ENCODE data around the gene HBD.

Gene HBD

DNA sequence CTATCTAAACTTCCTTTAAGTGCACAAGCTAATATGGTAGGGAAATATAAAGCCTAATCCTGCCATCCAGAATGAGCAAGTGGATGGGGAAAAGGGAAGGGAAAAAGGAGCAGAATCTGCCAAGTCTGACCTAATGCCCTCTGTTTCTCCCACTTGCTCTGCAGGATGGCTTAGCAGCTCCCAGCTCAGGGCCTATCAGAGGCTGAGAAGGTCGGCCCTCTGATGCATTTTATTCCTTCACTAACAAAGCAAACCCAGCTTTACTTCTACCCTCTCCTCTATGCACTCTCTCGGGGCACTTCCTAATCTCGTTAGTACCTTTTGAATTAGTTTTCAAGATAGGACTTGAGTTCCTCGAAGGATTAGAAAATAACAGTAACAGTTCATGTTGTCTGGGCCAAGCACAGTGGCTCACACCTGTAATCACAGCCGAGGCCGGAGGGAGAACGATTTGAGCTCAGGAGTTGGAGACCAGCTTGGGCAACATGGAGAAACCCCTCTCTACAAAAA lies 23.9 kb downstream of the HBD start:
- TF ChIP-seq EP300 (IDR thresholded peaks at IDR 0.05; ENCODE audit: borderline replicate concordance) (no peak), CREB1 (IDR thresholded peaks at IDR 0.05; ENCODE audit: low read depth) (no peak), EGR1 (IDR thresholded peaks at IDR 0.05) (no peak), FOXM1 (IDR thresholded peaks at IDR 0.05; ENCODE audit: borderline replicate concordance, low read depth) (no peak), YY1 (IDR thresholded peaks at IDR 0.05; ENCODE audit: low read depth) (no peak)

DNA sequence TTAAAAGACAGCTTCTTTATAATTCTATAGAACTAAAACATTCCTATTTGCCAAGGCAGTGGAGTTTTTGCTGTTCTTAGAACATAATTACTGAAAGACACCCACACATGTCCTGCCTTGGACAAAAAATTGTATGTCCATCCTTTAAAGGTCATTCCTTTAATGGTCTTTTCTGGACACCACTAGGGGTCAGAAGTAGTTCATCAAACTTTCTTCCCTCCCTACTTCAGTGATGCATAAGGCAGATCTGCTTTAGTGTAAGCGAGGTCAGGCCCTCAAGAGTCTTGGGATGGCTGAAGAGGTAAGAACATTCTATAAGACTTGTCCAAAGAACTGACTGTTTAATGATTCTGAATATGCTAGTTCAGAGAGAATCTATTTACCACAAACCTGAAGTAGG lies 29.5 kb downstream of the HBD start:
- TF ChIP-seq YY1 (IDR thresholded peaks at IDR 0.05; ENCODE audit: low read depth): no peak
- no peak for TF ChIP-seq CEBPB (IDR thresholded peaks at IDR 0.05)
- TF ChIP-seq RAD21 (IDR thresholded peaks at IDR 0.05; ENCODE audit: low read depth): peak; percentile 70

DNA sequence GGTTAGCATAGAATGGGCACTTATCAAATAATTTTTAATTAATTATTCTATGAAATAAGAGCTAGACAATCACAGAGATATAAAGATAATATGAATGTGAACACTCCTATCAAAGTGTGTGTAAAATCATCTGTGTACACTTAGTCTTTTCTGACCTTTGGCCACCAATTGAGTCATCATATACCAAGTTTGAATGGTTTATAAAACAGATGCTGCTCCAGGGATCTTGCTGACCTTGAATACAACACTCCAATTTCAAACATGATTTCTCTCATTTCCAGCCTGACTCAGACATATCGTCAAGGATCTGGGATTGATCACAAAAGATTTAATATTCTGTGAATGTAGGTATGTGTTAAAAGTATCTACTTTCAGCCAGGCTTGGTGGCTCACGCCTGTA lies 30.9 kb downstream of the HBD start:
- TF ChIP-seq YY1 (IDR thresholded peaks at IDR 0.05; ENCODE audit: low read depth): no peak
- TF ChIP-seq, protein P1, sequence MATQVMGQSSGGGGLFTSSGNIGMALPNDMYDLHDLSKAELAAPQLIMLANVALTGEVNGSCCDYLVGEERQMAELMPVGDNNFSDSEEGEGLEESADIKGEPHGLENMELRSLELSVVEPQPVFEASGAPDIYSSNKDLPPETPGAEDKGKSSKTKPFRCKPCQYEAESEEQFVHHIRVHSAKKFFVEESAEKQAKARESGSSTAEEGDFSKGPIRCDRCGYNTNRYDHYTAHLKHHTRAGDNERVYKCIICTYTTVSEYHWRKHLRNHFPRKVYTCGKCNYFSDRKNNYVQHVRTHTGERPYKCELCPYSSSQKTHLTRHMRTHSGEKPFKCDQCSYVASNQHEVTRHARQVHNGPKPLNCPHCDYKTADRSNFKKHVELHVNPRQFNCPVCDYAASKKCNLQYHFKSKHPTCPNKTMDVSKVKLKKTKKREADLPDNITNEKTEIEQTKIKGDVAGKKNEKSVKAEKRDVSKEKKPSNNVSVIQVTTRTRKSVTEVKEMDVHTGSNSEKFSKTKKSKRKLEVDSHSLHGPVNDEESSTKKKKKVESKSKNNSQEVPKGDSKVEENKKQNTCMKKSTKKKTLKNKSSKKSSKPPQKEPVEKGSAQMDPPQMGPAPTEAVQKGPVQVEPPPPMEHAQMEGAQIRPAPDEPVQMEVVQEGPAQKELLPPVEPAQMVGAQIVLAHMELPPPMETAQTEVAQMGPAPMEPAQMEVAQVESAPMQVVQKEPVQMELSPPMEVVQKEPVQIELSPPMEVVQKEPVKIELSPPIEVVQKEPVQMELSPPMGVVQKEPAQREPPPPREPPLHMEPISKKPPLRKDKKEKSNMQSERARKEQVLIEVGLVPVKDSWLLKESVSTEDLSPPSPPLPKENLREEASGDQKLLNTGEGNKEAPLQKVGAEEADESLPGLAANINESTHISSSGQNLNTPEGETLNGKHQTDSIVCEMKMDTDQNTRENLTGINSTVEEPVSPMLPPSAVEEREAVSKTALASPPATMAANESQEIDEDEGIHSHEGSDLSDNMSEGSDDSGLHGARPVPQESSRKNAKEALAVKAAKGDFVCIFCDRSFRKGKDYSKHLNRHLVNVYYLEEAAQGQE (IDR thresholded peaks at IDR 0.05; ENCODE audit: low read depth): no peak
- TF ChIP-seq, protein P2, sequence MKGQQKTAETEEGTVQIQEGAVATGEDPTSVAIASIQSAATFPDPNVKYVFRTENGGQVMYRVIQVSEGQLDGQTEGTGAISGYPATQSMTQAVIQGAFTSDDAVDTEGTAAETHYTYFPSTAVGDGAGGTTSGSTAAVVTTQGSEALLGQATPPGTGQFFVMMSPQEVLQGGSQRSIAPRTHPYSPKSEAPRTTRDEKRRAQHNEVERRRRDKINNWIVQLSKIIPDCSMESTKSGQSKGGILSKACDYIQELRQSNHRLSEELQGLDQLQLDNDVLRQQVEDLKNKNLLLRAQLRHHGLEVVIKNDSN (IDR thresholded peaks at IDR 0.05): no peak
- no peak for TF ChIP-seq EP300 (IDR thresholded peaks at IDR 0.05; ENCODE audit: borderline replicate concordance)
- no peak for TF ChIP-seq CREB1 (IDR thresholded peaks at IDR 0.05; ENCODE audit: low read depth)
- TF ChIP-seq EGR1 (IDR thresholded peaks at IDR 0.05): no peak

DNA sequence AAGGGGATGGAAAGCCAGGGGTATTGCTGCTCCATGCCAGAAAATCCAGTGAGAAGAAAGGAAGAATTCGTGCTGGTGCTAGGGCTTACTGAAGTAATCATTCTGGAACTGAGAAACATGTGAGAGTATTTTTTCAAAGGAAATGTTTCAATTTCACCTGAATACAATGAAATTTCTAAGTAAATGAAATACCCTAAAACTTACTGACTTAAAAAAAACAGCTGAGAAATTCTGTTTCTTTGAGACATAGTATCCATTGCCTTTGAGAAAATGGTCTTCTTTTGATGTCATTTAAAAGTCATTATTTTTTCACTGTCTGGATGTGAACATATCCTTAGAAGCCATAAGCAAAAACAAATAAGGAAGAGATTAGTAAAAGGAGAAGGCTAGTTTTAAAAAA lies 33.7 kb downstream of the HBD start, which contains the start of gene OR51V1:
OR51V1 (minus strand) TSS at position 101 of the 400 bp plus-strand sequence; CDS start at position 101, 0 bp downstream.
- TF ChIP-seq, protein P2 (IDR thresholded peaks at IDR 0.05): no peak
- TF ChIP-seq, protein P3, sequence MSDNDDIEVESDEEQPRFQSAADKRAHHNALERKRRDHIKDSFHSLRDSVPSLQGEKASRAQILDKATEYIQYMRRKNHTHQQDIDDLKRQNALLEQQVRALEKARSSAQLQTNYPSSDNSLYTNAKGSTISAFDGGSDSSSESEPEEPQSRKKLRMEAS (IDR thresholded peaks at IDR 0.05): no peak
- TF ChIP-seq NFIC (IDR thresholded peaks at IDR 0.05) (no peak), EP300 (IDR thresholded peaks at IDR 0.05; ENCODE audit: borderline replicate concordance) (no peak), CREB1 (IDR thresholded peaks at IDR 0.05; ENCODE audit: low read depth) (no peak)

DNA sequence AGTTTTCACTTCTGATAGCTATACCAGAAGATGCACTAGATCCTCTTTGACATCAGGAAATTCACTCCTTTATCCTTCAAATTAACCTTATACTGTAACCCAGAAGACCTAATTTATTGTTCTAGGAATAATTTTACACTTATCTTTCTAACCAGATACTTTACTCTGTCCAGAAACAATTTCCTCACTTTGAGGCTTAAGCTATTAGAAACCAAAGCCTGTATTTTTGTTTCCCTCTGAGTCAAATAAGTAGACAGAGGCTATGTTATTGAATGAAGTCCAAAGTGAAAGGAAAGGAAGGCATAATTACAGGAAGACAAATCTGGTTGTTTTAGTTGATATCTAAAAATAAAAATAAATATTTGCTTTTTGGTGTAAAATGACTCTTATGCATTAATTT lies 36.0 kb downstream of the HBD start:
- TF ChIP-seq EGR1 (IDR thresholded peaks at IDR 0.05) (no peak), TEAD4 (IDR thresholded peaks at IDR 0.05) (no peak), TAF1 (IDR thresholded peaks at IDR 0.05; ENCODE audit: low read depth) (no peak), EP300 (IDR thresholded peaks at IDR 0.05; ENCODE audit: borderline replicate concordance) (no peak), ZBTB7A (IDR thresholded peaks at IDR 0.05; ENCODE audit: low read depth) (no peak), RAD21 (IDR thresholded peaks at IDR 0.05; ENCODE audit: low read depth) (no peak), CEBPB (IDR thresholded peaks at IDR 0.05) (no peak), FOXM1 (IDR thresholded peaks at IDR 0.05; ENCODE audit: borderline replicate concordance, low read depth) (no peak), CREB1 (IDR thresholded peaks at IDR 0.05; ENCODE audit: low read depth) (no peak), YY1 (IDR thresholded peaks at IDR 0.05; ENCODE audit: low read depth) (no peak)
- TF ChIP-seq, protein P2 (IDR thresholded peaks at IDR 0.05): no peak
- TF ChIP-seq, protein P1 (IDR thresholded peaks at IDR 0.05; ENCODE audit: low read depth): no peak

DNA sequence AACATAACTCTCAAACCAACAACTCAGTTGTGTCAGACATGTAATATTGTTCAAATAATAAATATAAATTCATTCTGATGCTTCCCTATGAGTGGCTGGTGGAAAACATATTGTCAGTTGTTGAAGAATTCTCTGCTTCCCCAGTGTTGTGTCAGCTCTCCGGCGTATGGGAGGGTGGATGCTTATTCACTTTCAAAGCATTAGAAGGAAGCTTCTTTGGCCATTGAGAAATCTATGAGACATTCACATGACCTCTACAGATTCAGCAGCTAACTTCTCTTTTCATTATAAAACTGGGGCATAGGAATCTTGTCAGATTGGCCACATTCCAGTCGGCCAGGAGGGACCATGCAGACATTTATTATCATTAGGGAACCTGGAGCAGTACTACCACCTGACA lies 36.7 kb downstream of the HBD start:
- TF ChIP-seq NFIC (IDR thresholded peaks at IDR 0.05) (no peak), EP300 (IDR thresholded peaks at IDR 0.05; ENCODE audit: borderline replicate concordance) (no peak), RAD21 (IDR thresholded peaks at IDR 0.05; ENCODE audit: low read depth) (no peak), EGR1 (IDR thresholded peaks at IDR 0.05) (no peak)

DNA sequence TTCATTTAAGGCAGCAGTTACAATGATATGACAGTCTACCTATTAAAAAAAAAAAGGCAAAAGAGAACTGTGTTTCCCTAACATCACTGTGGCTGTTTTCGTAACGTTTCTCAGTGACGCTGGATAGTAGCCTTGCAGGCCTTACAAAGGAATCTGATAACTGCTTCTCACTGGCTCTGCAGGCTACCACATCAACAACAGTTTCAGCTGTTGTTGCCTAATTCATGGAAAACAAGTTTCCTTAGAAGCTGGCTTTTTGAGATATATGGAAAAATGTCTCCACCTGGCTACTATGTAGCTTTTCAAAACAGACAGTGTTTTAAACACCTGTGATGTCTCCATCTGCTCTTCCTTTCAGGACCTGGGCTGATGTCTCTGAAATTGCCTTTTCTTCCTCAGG lies 37.6 kb downstream of the HBD start:
- TF ChIP-seq TAF1 (IDR thresholded peaks at IDR 0.05; ENCODE audit: low read depth) (no peak), EP300 (IDR thresholded peaks at IDR 0.05; ENCODE audit: borderline replicate concordance) (no peak), NFIC (IDR thresholded peaks at IDR 0.05) (no peak), CREB1 (IDR thresholded peaks at IDR 0.05; ENCODE audit: low read depth) (no peak)
- TF ChIP-seq, protein P1 (IDR thresholded peaks at IDR 0.05; ENCODE audit: low read depth): no peak

All from Ishikawa (cell line).